ENCODE data around the gene WDR26. TPM values are rescaled to one million over a fixed set of nuclear protein-coding genes. Genes with fewer than 3 reads are reported as not detected.

WDR26 gene
- total RNA-seq, 1 donor: 57.7 TPM

GRCh38 chr1:224450561-224451350 is 16.2 kb upstream of the WDR26 start:
- no peak for TF ChIP-seq CTCF (IDR thresholded peaks at IDR 0.05; ENCODE audit: insufficient read depth, low read length)
- no peak for DNase-seq (ENCODE audit: low read depth)
- H3K4me3 ChIP-seq (ENCODE audit: low read depth, low read length): no peak overlapping the region

- no peak for DNase-seq (ENCODE audit: low read depth)
- H3K4me3 ChIP-seq (ENCODE audit: low read depth, low read length): no peak overlapping the region
- no peak for TF ChIP-seq CTCF (IDR thresholded peaks at IDR 0.05; ENCODE audit: insufficient read depth, low read length)
Measured at GRCh38 chr1:224450159-224450558, 15.6 kb upstream of the WDR26 start.

- no peak overlapping the region for H3K4me3 ChIP-seq (ENCODE audit: low read depth, low read length)
- no peak for TF ChIP-seq CTCF (IDR thresholded peaks at IDR 0.05; ENCODE audit: insufficient read depth, low read length)
- DNase-seq (ENCODE audit: low read depth): peak; percentile 58
Measured at GRCh38 chr1:224448453-224449017, 13.9 kb upstream of the WDR26 start.

- no peak for TF ChIP-seq CTCF (IDR thresholded peaks at IDR 0.05; ENCODE audit: insufficient read depth, low read length)
- DNase-seq (ENCODE audit: low read depth): no peak
- H3K4me3 ChIP-seq (ENCODE audit: low read depth, low read length): no peak overlapping the region
Measured at GRCh38 chr1:224447971-224448370, 13.4 kb upstream of the WDR26 start.

- TF ChIP-seq CTCF (IDR thresholded peaks at IDR 0.05; ENCODE audit: insufficient read depth, low read length): no peak
- H3K4me3 ChIP-seq (ENCODE audit: low read depth, low read length): no peak overlapping the region
- peak; percentile 84 for DNase-seq (ENCODE audit: low read depth)
Measured at GRCh38 chr1:224447251-224447650, 12.7 kb upstream of the WDR26 start.

- DNase-seq (ENCODE audit: low read depth): no peak
- no peak overlapping the region for H3K4me3 ChIP-seq (ENCODE audit: low read depth, low read length)
- no peak for TF ChIP-seq CTCF (IDR thresholded peaks at IDR 0.05; ENCODE audit: insufficient read depth, low read length)
Measured at GRCh38 chr1:224438989-224439388, 4.4 kb upstream of the WDR26 start.
